GM12878 (cell line): ENCODE results near the gene DPPA2. TPM values are rescaled to one million over a fixed set of nuclear protein-coding genes. Genes with fewer than 3 reads are reported as not detected.

Experiments
- ATAC-seq: fragments of 200-7000 bp; cut with Tn5 transposase; 3 replicates; pipeline ENCODE4 v1.9.1; 2020; ENCODE audit warnings: mild to moderate bottlenecking, moderate library complexity
- BruUV-seq: library from RNA; stranded (reverse); fragments of 400-500 nt; replicated peaks from 2 replicates; lab custom pipeline; 2021; lab: Mats Ljungman, UMichigan
- CTCF ChIA-PET: fragments of 300-600 bp; sonication (Branson Sonifier 250); formaldehyde crosslinking; extraction: SDS; loops from one replicate; lab custom pipeline; 2021; ENCODE audit warnings: inconsistent platforms; lab: Yijun Ruan, JAX
- POLR2A ChIA-PET: fragments of 350-600 bp; formaldehyde crosslinking; extraction: SDS; loops from one replicate; lab custom pipeline; 2021; ENCODE audit warnings: inconsistent platforms; lab: Charles Lee
- RAD21 ChIA-PET: fragments of 300-600 bp; sonication (Branson Sonifier 250); formaldehyde crosslinking; loops from one replicate; lab custom pipeline; 2023; ENCODE audit warnings: antibody characterized with exemption; ENCODE audit not compliant: unreplicated experiment; lab: Charles Lee
- SMC1A ChIA-PET: fragments of 300-600 bp; sonication (Branson Sonifier 250); formaldehyde crosslinking; loops from one replicate; lab custom pipeline; 2023; ENCODE audit not compliant: unreplicated experiment, uncharacterized antibody; lab: Charles Lee
- DNase-seq: peaks from one replicate; pipeline ENCODE4 v3.0.0-alpha.2; 2011; ENCODE audit warnings: low read depth, low spot score
- FAIRE-seq: peaks from 3 replicates; lab custom pipeline; 2011; peaks lifted over from hg19 to GRCh38; lab: Jason Lieb, UNC
- H2AFZ ChIP-seq: 2 replicates; pipeline ENCODE4 v1.6.0; 2011; ENCODE audit warnings: low read depth, low read length, control low read depth; ENCODE audit not compliant: control insufficient read depth
- H3K27ac ChIP-seq: 2 replicates; pipeline ENCODE4 v1.5.1; 2011; ENCODE audit warnings: control low read depth; ENCODE audit not compliant: control insufficient read depth, insufficient read depth
- H3K27me3 ChIP-seq, 2 experiments: replicated peaks in 1 of 2; 2 replicates each; pipeline versions ENCODE4 v1.6.0 to v1.6.1; 2011; ENCODE audit warnings: low read length in 1 of 2; ENCODE audit not compliant: control insufficient read depth in 2 of 2, insufficient read depth in 2 of 2
- H3K36me3 ChIP-seq, 2 experiments: 2 replicates each; pipeline ENCODE4 v1.5.1; 2011; ENCODE audit warnings: low read length in 1 of 2; ENCODE audit not compliant: control insufficient read depth in 2 of 2, insufficient read depth in 2 of 2
- H3K4me1 ChIP-seq: 2 replicates; pipeline ENCODE4 v1.6.1; 2011; ENCODE audit warnings: mild to moderate bottlenecking, low read length, moderate library complexity, mixed read lengths; ENCODE audit not compliant: control insufficient read depth, insufficient read depth
- H3K4me2 ChIP-seq: 2 replicates; pipeline ENCODE4 v1.6.0; 2011; ENCODE audit warnings: control low read depth; ENCODE audit not compliant: control insufficient read depth, insufficient read depth
- H3K4me3 ChIP-seq: fragments of 200-600 bp; sonication (generic); 2 replicates; pipeline ENCODE4 v1.5.1; 2016
- H3K79me2 ChIP-seq: 2 replicates; pipeline ENCODE4 v1.6.0; 2011; ENCODE audit warnings: low read length; ENCODE audit not compliant: control insufficient read depth, insufficient read depth
- H3K9ac ChIP-seq: 2 replicates; pipeline ENCODE4 v1.8.0; 2011; ENCODE audit warnings: low read length, control low read depth, mixed read lengths; ENCODE audit not compliant: control insufficient read depth, insufficient read depth
- H3K9me3 ChIP-seq: replicated peaks from 3 replicates; pipeline ENCODE4 v1.5.1; 2011; ENCODE audit warnings: mild to moderate bottlenecking, low read length; ENCODE audit not compliant: control insufficient read depth, insufficient read depth
- H4K20me1 ChIP-seq: 2 replicates; pipeline ENCODE4 v1.6.0; 2011; ENCODE audit not compliant: control insufficient read depth, insufficient read depth
- ASH2L ChIP-seq: fragments of 300-600, 200-600 bp; sonication (generic); IDR thresholded peaks from 2 replicates; pipeline ENCODE4 v1.6.1; 2017; ENCODE audit warnings: low read depth, mild to moderate bottlenecking, borderline replicate concordance
- CBX3 ChIP-seq: fragments of 200-600 bp; sonication (generic); IDR thresholded peaks from 2 replicates; pipeline ENCODE4 v1.6.1; 2016; ENCODE audit warnings: low read depth, borderline replicate concordance
- CREM ChIP-seq: IDR thresholded peaks from 2 replicates; pipeline ENCODE4 v1.6.1; 2014; ENCODE audit warnings: antibody characterized with exemption, low read depth
- ESRRA ChIP-seq: IDR thresholded peaks from 2 replicates; pipeline ENCODE4 v1.6.1; 2012; ENCODE audit warnings: mild to moderate bottlenecking, low read length, improper control_type of control experiment
- JUNB ChIP-seq: IDR thresholded peaks from 2 replicates; pipeline ENCODE4 v1.6.1; 2016; ENCODE audit warnings: antibody characterized with exemption, mild to moderate bottlenecking
- MYB ChIP-seq: fragments of 150-350 bp; IDR thresholded peaks from 2 replicates; pipeline ENCODE4 v1.6.1; 2014; ENCODE audit warnings: mild to moderate bottlenecking, low read depth, low read length, borderline replicate concordance
- NFYA ChIP-seq: IDR thresholded peaks from 2 replicates; pipeline ENCODE4 v1.6.1; 2011; ENCODE audit warnings: low read depth, mild to moderate bottlenecking, low read length, improper control_type of control experiment, borderline replicate concordance
- PBX3 ChIP-seq: IDR thresholded peaks from 2 replicates; pipeline ENCODE4 v1.6.1; 2011; ENCODE audit warnings: mild to moderate bottlenecking, low read depth, low read length, moderate library complexity; ENCODE audit not compliant: insufficient replicate concordance
- RAD21 ChIP-seq: IDR thresholded peaks from 2 replicates; pipeline ENCODE4 v1.6.1; 2011; ENCODE audit warnings: mild to moderate bottlenecking, low read depth, low read length, moderate library complexity; ENCODE audit not compliant: insufficient read depth
- RAD51 ChIP-seq: fragments of 450-650 bp; IDR thresholded peaks from 2 replicates; pipeline ENCODE4 v1.6.1; 2016; ENCODE audit warnings: moderate library complexity, mild to moderate bottlenecking, inconsistent platforms
- SMARCA5 ChIP-seq: fragments of 450-650 bp; IDR thresholded peaks from 2 replicates; pipeline ENCODE4 v1.6.1; 2017; ENCODE audit warnings: mild to moderate bottlenecking
- SPI1 ChIP-seq: IDR thresholded peaks from 2 replicates; pipeline ENCODE4 v1.6.1; 2011; ENCODE audit warnings: low read depth, mild to moderate bottlenecking, low read length, moderate library complexity, borderline replicate concordance; ENCODE audit not compliant: insufficient read depth
- TCF12 ChIP-seq: IDR thresholded peaks from 2 replicates; pipeline ENCODE4 v1.6.1; 2011; ENCODE audit warnings: low read depth, mild to moderate bottlenecking, low read length
- YBX1 ChIP-seq: fragments of 450-650 bp; IDR thresholded peaks from 2 replicates; pipeline ENCODE4 v1.6.1; 2016; ENCODE audit warnings: antibody characterized with exemption
- ZNF274 ChIP-seq: IDR thresholded peaks from one replicate; pipeline ENCODE4 v1.8.0; 2011; ENCODE audit not compliant: insufficient read length, insufficient read depth
- ZZZ3 ChIP-seq: IDR thresholded peaks from 2 replicates; pipeline ENCODE4 v1.6.1; 2011; ENCODE audit warnings: low read depth; ENCODE audit not compliant: control insufficient read depth, insufficient read length
- WGBS: methylation state at CpG from one replicate; pipeline ENCODE4 v1.1.6; 2016; ENCODE audit warnings: low lambda C conversion rate; ENCODE audit not compliant: insufficient replicate concordance, insufficient coverage; ENCODE audit errors: missing lambda C conversion rate; 5-methylcytosine and 5-hydroxymethylcytosine counted together
- in situ Hi-C: fragments of 300-500 bp; cut with MboI; formaldehyde crosslinking; loops from 9 replicates; pipeline ENCODE4 v1.14.3; 2018; ENCODE audit warnings: mixed read lengths
- intact Hi-C: fragments of 100-400 bp; cut with micrococcal nuclease; formaldehyde crosslinking; loops from one replicate; pipeline ENCODE4 v1.14.2; 2022; ENCODE audit not compliant: unreplicated experiment
- polyA plus RNA-seq, 11 experiments: library from polyadenylated mRNA; depleted of rRNA in 4 of 11; unstranded in 6 of 11; stranded (reverse) in 5 of 11; fragments of >200 nt; fragmentation: Nextera tagmentation in 4 of 11; fragmentation: Illumina TruSeq in 1 of 11; extraction: Ambion mirVana in 4 of 11; extraction: Trizol in 1 of 11; gene quantifications; 1 replicate in 1 of 11; 2 replicates in 10 of 11; pipeline versions ENCODE4 v1.2.1 to v1.2.3, GENCODE V29; 2011 to 2016; ENCODE audit warnings: inconsistent platforms in 2 of 11, missing spikeins in 2 of 11, low read depth in 1 of 11
- total RNA-seq, 4 experiments: library from RNA; depleted of rRNA in 3 of 4; stranded (reverse); fragments of >200 nt in 3 of 4; fragmentation: Illumina TruSeq in 1 of 4; extraction: Trizol in 1 of 4; gene quantifications; 2 replicates each; pipeline versions ENCODE4 v1.2.1 to v1.2.3, GENCODE V29; 2013 to 2021
- TF ChIP-seq, protein P1 (sequence below): IDR thresholded peaks from 2 replicates; pipeline ENCODE4 v1.6.1; 2012; ENCODE audit warnings: low read length, inconsistent platforms

The DPPA2 gene
- total and polyA plus RNA-seq, 10 of the 15 experiments (the other 5 are each of a cell fraction or from before 2014, with no cell fraction given) = not detected

DNA sequence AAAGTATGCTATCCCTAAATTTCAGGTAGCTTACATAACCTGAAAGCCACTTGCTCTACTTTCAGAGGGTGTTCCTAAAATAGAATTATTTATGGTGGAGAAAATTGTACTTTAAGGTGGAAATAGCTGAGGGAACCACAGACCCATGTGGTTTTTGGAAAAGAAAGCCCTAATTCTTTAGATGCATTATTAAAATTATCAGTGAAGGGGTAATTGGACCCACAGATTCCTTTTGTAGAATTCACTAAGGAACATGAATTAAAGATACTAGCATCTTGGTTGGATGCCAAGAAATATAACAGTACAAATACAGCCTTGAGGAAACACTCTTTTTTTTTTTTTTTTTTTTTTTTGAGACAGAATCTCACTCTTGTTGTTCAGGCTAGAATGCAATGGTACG lies 37.8 kb downstream of the DPPA2 start:
- BruUV-seq = no TSS peak

More for the DNA sequence above, 37.8 kb downstream of the DPPA2 start:
- ChIA-PET SMC1A (interaction anchor here (0.7 kb wide), 1 partner anchor 1036 kb away, joined by 3 read pairs; no protein-coding TSS in a partner anchor), RAD21 (interaction anchor here (0.6 kb wide), 1 partner anchor 675 kb away, joined by 3 read pairs; no protein-coding TSS in a partner anchor), POLR2A (no interaction called here), CTCF (interaction anchor here (1.0 kb wide), 1 partner anchor 1037 kb away, joined by 4 read pairs; no protein-coding TSS in a partner anchor)
- DNase-seq = no peak
- Histone ChIP-seq H3K27me3 (no peaks in the 10 kb centered on the region), H3K36me3 (no peaks in the 10 kb centered on the region), H4K20me1 (no peaks in the 10 kb centered on the region), H3K9ac (no peak overlapping the region), H3K9me3 (no peaks in the 10 kb centered on the region), H3K27ac (no peak overlapping the region), H3K4me1 (no peaks in the 10 kb centered on the region), H3K4me3 (no peak overlapping the region), H3K79me2 (no peaks in the 10 kb centered on the region), H2AFZ (no peak overlapping the region), H3K4me2 (no peak overlapping the region)
- ATAC-seq = no peak
- in situ Hi-C loops (no loop called here), intact Hi-C loops (loop anchor here (5.0 kb wide), 2 partner anchors 119 to 1034 kb away; no protein-coding TSS in a partner anchor)
- WGBS = no CpG with 5 or more reads among the region's 1 CpG
- TF ChIP-seq RAD51 = no peak
- no peak for TF ChIP-seq SPI1
- no peak for TF ChIP-seq YBX1
- TF ChIP-seq ESRRA = no peak
- no peak for TF ChIP-seq RAD21
- no peak for TF ChIP-seq CBX3
- no peak for TF ChIP-seq ZZZ3
- TF ChIP-seq CREM = no peak
- TF ChIP-seq MYB = no peak
- no peak for TF ChIP-seq TCF12
- no peak for TF ChIP-seq SMARCA5
- TF ChIP-seq, protein P1, sequence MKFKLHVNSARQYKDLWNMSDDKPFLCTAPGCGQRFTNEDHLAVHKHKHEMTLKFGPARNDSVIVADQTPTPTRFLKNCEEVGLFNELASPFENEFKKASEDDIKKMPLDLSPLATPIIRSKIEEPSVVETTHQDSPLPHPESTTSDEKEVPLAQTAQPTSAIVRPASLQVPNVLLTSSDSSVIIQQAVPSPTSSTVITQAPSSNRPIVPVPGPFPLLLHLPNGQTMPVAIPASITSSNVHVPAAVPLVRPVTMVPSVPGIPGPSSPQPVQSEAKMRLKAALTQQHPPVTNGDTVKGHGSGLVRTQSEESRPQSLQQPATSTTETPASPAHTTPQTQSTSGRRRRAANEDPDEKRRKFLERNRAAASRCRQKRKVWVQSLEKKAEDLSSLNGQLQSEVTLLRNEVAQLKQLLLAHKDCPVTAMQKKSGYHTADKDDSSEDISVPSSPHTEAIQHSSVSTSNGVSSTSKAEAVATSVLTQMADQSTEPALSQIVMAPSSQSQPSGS = no peak
- TF ChIP-seq JUNB = no peak
- no peak for TF ChIP-seq ASH2L
- TF ChIP-seq NFYA = no peak
- TF ChIP-seq PBX3 = no peak
- TF ChIP-seq ZNF274 = no peak
- no peak for FAIRE-seq
